ENCODE results near the gene BCL2L1. TPM values are rescaled to one million over a fixed set of nuclear protein-coding genes. Genes with fewer than 3 reads are reported as not detected.
A peak's percentile ranks its signal among the peaks of the same experiment; 100 is the strongest.

Gene BCL2L1
- total and polyA plus RNA-seq, 10 donors = 18.7 to 167 (median 87.6) TPM

DNA sequence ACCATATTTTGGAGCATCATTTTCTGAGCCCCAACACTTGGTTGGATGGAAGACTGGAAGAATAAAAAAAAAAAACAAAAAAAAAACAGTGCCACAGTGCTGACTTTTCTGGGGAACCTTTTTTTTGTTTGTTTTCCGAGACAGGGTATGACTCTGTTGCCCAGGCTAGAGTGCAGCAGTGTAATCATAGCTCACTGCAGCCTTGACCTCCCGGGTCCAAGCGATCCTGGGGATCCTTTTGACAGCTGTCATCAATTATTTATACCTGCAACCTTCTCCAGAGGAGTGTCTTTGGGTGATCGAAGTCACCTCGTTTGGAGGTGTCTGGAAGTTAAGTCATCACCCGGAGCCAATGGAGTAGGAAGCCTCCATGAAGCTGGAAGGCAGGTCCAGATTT is 8.7 kb upstream of the BCL2L1 start:
- intact Hi-C loops (cut with DNase I; ENCODE audit: low total_unique reads) = no loop called here
- no peak overlapping the region for H3K4me3 ChIP-seq
- no peak for TF ChIP-seq POLR2A (IDR thresholded peaks at IDR 0.05)
- no peak for DNase-seq
- peaks cover 0 to 4% (median 0%) of the 10 kb centered on the region in 6 donors for H3K4me1 ChIP-seq
- 85 to 92% (median 87%) methylated on average over 6 of the region's 6 CpGs for WGBS, 5 donors
- no peaks in the 10 kb centered on the region for H3K27me3 ChIP-seq (replicated peaks in 1 of 7)
- no peaks in the 10 kb centered on the region for H3K9me3 ChIP-seq
- no peak overlapping the region for H3K27ac ChIP-seq
- H3K36me3 ChIP-seq = no peaks in the 10 kb centered on the region

DNA sequence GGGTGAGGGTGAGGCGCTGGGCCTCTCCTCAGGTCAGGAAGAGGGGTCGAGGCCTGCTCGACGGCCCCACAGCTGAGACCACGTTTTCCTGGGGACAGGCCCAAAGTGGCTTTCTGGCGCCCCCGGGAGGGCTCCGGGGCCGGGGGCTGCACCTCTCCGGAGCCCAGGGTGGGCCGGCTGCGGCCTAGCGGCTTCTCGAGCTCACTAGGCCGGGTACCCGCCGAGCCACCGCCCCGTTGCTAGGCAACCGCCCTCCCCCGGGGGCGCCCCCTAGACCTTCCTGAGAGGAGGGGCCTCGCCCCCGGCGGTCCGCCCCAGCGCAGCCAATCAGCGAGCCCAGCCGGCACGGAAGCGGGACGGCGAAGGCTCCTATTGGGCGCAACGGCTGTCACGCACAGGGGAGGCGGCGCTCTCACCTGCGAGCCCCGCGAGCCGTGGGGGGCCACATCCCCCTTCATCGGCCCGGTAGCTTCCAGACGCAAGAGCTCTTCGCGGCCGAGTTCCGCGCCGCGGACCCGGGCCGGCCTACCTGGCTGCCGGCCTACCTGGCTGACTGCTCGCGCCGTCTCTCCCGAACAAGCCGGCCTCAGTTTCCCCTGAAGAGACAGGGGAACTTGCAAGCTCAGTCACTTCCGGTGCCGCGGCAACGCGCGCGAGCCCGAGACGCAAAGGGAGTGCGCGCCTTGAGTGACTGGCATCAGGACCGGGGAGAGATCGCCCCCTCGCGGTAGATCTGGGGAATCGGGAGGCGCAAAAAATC is 831 bp upstream of the BCL2L1 start:
- peaks cover 20 to 51% (median 42%) of the 10 kb centered on the region in 6 donors for H3K4me1 ChIP-seq
- peak; percentile 100 for DNase-seq
- H3K27ac ChIP-seq = peak overlapping the region; percentile 90 to 98 (median 97)
- H3K36me3 ChIP-seq = peaks cover 0 to 32% (median 0%) of the 10 kb centered on the region in 6 donors
- peak overlapping the region; percentile 65 to 98 (median 89) for H3K4me3 ChIP-seq
- no peaks in the 10 kb centered on the region for H3K27me3 ChIP-seq (replicated peaks in 1 of 7)
- TF ChIP-seq POLR2A (IDR thresholded peaks at IDR 0.05) = peak in 2 of 3 donors; percentile 33 to 39
- peak; percentile 81 to 100 (median 95) for TF ChIP-seq CTCF (IDR thresholded peaks at IDR 0.05 in 8 of 11, conservative IDR thresholded peaks at IDR 0.05 in 3 of 11)
- peak; percentile 71 to 89 (median 85) for TF ChIP-seq POLR2AphosphoS5 (IDR thresholded peaks at IDR 0.05)
- 0 to 2% (median 0%) methylated on average over 10 to 77 of the region's 77 CpGs for WGBS, 5 donors
- H3K9me3 ChIP-seq = no peaks in the 10 kb centered on the region
- intact Hi-C loops (cut with DNase I; ENCODE audit: low total_unique reads) = no loop called here

- no peaks in the 10 kb centered on the region for H3K9me3 ChIP-seq
- peak in 4 of 11 experiments; percentile 5 to 37 (median 8) for TF ChIP-seq CTCF (IDR thresholded peaks at IDR 0.05 in 8 of 11, conservative IDR thresholded peaks at IDR 0.05 in 3 of 11)
- TF ChIP-seq POLR2AphosphoS5 (IDR thresholded peaks at IDR 0.05) = no peak
- peak overlapping the region; percentile 90 to 98 (median 97) for H3K27ac ChIP-seq
- no peak for DNase-seq
- intact Hi-C loops (cut with DNase I; ENCODE audit: low total_unique reads) = no loop called here
- H3K4me3 ChIP-seq = peak overlapping the region; percentile 65 to 98 (median 89)
- 0 to 1% (median 0%) methylated on average over 10 of the region's 10 CpGs for WGBS, 5 donors
- no peaks in the 10 kb centered on the region for H3K27me3 ChIP-seq (replicated peaks in 1 of 7)
- H3K36me3 ChIP-seq = peaks cover 0 to 37% (median 0%) of the 10 kb centered on the region in 6 donors
- H3K4me1 ChIP-seq = peaks cover 21 to 56% (median 47%) of the 10 kb centered on the region in 6 donors
Measured at GRCh38 chr20:31723069-31723318, 326 bp upstream of the BCL2L1 start.

DNA sequence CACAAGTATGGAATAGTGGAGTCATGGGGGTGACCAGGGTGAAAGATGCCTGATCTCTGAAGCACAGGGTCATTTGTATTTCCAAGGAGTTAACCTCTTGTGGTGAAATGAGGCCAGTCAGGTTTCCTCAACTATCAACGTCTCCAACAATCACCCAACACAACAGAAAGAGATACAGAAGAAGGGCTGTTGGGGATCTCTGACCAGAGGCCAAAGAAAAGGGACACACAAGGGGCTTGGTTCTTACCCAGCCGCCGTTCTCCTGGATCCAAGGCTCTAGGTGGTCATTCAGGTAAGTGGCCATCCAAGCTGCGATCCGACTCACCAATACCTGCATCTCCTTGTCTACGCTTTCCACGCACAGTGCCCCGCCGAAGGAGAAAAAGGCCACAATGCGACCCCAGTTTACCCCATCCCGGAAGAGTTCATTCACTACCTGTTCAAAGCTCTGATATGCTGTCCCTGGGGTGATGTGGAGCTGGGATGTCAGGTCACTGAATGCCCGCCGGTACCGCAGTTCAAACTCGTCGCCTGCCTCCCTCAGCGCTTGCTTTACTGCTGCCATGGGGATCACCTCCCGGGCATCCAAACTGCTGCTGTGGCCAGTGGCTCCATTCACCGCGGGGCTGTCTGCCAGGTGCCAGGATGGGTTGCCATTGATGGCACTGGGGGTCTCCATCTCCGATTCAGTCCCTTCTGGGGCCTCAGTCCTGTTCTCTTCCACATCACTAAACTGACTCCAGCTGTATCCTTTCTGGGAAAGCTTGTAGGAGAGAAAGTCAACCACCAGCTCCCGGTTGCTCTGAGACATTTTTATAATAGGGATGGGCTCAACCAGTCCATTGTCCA is 1.0 kb downstream of the BCL2L1 start:
- peak overlapping the region; percentile 90 to 98 (median 97) for H3K27ac ChIP-seq
- no peaks in the 10 kb centered on the region for H3K9me3 ChIP-seq
- intact Hi-C loops (cut with DNase I; ENCODE audit: low total_unique reads) = no loop called here
- peak; percentile 83 for DNase-seq
- peak in 1 of 3 donors; percentile 23 for TF ChIP-seq POLR2AphosphoS5 (IDR thresholded peaks at IDR 0.05)
- no peak for TF ChIP-seq CTCF (IDR thresholded peaks at IDR 0.05 in 8 of 11, conservative IDR thresholded peaks at IDR 0.05 in 3 of 11)
- no peak for TF ChIP-seq POLR2A (IDR thresholded peaks at IDR 0.05)
- no peaks in the 10 kb centered on the region for H3K27me3 ChIP-seq (replicated peaks in 1 of 7)
- peaks cover 33 to 66% (median 61%) of the 10 kb centered on the region in 6 donors for H3K4me1 ChIP-seq
- H3K36me3 ChIP-seq = peaks cover 0 to 51% (median 0%) of the 10 kb centered on the region in 6 donors
- WGBS, 5 donors = 34 to 68% (median 57%) methylated on average over 22 of the region's 22 CpGs
- H3K4me3 ChIP-seq = peak overlapping the region; percentile 65 to 98 (median 89)
